Small intestine (tissue), 7 donors: ENCODE data around the gene CTAGE1. TPM values are rescaled to one million over a fixed set of nuclear protein-coding genes. Genes with fewer than 3 reads are reported as not detected.
A peak's percentile ranks its signal among the peaks of the same experiment; 100 is the strongest.
"Not testable (repeated sequence)": the region's sequence is repeated elsewhere in the genome, so short reads cannot be mapped to it uniquely, and the experiment has no call there.

Source experiments
- DNase-seq, 2 donors: peaks; one replicate each; pipeline versions ENCODE4 v3.0.0 to v3.0.0-alpha.2; 2013
- FAIRE-seq: peaks from 2 replicates; lab custom pipeline; 2012; peaks lifted over from hg19 to GRCh38; lab: Jason Lieb, UNC
- H3K27ac ChIP-seq, 3 donors: one replicate each; pipeline ENCODE4 v1.5.1; 2013; ENCODE audit warnings: low read length in 2 of 3, mild to moderate bottlenecking in 2 of 3, control low read depth in 1 of 3, inconsistent platforms in 1 of 3, low read depth in 1 of 3, moderate library complexity in 1 of 3
- H3K27me3 ChIP-seq, 3 donors: one replicate each; pipeline ENCODE4 v1.6.1; 2013; ENCODE audit warnings: low read length in 3 of 3, inconsistent platforms in 1 of 3; ENCODE audit not compliant: control insufficient read depth in 3 of 3, insufficient read depth in 3 of 3
- H3K36me3 ChIP-seq, 3 donors: one replicate each; pipeline ENCODE4 v1.6.1; 2013; ENCODE audit warnings: low read length in 3 of 3, inconsistent platforms in 1 of 3, low read depth in 1 of 3, mild to moderate bottlenecking in 1 of 3, moderate library complexity in 1 of 3; ENCODE audit not compliant: control insufficient read depth in 3 of 3, insufficient read depth in 2 of 3
- H3K4me1 ChIP-seq, 3 donors: one replicate each; pipeline ENCODE4 v1.6.1; 2013; ENCODE audit warnings: low read length in 2 of 3, inconsistent platforms in 1 of 3, low read depth in 1 of 3, mild to moderate bottlenecking in 1 of 3, moderate library complexity in 1 of 3; ENCODE audit not compliant: control insufficient read depth in 3 of 3, insufficient read depth in 2 of 3
- H3K4me3 ChIP-seq, 3 donors: one replicate each; pipeline ENCODE4 v1.5.1; 2013; ENCODE audit warnings: low read length in 3 of 3, control low read depth in 1 of 3, inconsistent platforms in 1 of 3, low read depth in 1 of 3, mild to moderate bottlenecking in 1 of 3, moderate library complexity in 1 of 3
- H3K9me3 ChIP-seq, 2 donors: one replicate each; pipeline ENCODE4 v1.6.1; 2013; ENCODE audit warnings: low read depth in 1 of 2, low read length in 1 of 2; ENCODE audit not compliant: control insufficient read depth in 2 of 2, insufficient read depth in 1 of 2
- WGBS, 3 donors: extraction: QIAGEN DNeasy Blood & Tissue Kit; methylation state at CpG; one replicate each; pipeline ENCODE4 v1.1.7; 2013; 5-methylcytosine and 5-hydroxymethylcytosine counted together
- polyA plus RNA-seq, 4 donors: library from polyadenylated mRNA; stranded (reverse) in 3 of 4; unstranded in 1 of 4; fragments of 200-250 nt in 3 of 4; fragments of 120-200 nt in 1 of 4; gene quantifications; one replicate each; pipeline versions ENCODE4 v1.2.1 to v1.2.3, GENCODE V29; 2013
- donor health status: healthy with polysubstance abuse.
- donor health status: control.
- donor health status: control.
- donor health status: Bipolar disorder and iron deficiency.
- donor health status: healthy.

Gene CTAGE1
- polyA plus RNA-seq, 4 donors, result 0.10 TPM; not detected in 3

DNA sequence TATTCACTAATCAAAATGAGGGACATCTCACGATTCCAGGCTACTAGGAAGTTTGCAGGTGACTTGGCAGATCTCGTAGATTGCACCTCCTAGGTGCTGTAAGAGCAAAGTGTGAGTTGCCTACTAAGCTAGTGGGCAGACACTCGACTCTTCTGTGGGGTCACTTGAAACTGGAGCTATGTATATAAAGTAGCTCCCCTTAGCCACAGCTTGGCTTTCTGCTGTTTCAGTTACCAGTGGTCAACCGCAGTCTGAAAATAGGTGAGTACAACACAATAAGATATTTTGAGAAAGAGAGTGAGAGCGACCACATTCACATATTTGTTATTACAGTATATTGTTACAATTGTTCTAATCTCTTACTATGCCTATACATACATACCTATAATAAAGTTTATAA lies 23.3 kb downstream of the CTAGE1 start:
- 77 to 88% (median 84%) methylated on average over 5 of the region's 5 CpGs for WGBS, 3 donors
- Histone ChIP-seq H3K9me3 (no peaks in the 10 kb centered on the region), H3K36me3 (no peaks in the 10 kb centered on the region), H3K27me3 (no peaks in the 10 kb centered on the region), H3K4me1 (peaks cover 0 to 15% (median 4%) of the 10 kb centered on the region in 3 donors), H3K4me3 (no peak overlapping the region), H3K27ac (no peak overlapping the region)
- FAIRE-seq, result no peak
- no peak for DNase-seq

DNA sequence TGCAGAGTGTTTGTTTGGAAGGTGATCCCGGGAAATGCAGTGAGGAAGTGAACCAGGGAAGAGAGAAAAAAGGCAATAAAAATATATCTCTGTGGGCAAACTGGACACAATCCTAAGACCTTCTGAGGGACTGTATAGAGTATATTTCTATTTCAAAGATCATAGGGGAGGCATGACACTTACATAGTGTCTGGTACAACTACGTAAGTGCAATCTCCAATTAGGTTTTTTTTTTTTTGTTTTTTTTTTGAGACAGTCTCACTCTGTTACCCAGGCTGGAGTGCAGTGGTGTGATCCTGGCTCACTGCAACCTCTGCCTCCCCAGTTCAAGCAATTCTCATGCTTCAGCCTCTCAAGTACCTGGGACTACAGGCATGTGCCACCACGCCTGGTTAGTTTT lies 24.6 kb downstream of the CTAGE1 start:
- FAIRE-seq, DNase-seq, H3K36me3 ChIP-seq, H3K4me3 ChIP-seq, H3K27me3 ChIP-seq, H3K27ac ChIP-seq, H3K9me3 ChIP-seq: not testable (repeated sequence)
- peaks cover 0 to 15% (median 4%) of the 10 kb centered on the region in 3 donors for H3K4me1 ChIP-seq
- 81 to 85% (median 83%) methylated on average over 3 of the region's 3 CpGs for WGBS, 3 donors

DNA sequence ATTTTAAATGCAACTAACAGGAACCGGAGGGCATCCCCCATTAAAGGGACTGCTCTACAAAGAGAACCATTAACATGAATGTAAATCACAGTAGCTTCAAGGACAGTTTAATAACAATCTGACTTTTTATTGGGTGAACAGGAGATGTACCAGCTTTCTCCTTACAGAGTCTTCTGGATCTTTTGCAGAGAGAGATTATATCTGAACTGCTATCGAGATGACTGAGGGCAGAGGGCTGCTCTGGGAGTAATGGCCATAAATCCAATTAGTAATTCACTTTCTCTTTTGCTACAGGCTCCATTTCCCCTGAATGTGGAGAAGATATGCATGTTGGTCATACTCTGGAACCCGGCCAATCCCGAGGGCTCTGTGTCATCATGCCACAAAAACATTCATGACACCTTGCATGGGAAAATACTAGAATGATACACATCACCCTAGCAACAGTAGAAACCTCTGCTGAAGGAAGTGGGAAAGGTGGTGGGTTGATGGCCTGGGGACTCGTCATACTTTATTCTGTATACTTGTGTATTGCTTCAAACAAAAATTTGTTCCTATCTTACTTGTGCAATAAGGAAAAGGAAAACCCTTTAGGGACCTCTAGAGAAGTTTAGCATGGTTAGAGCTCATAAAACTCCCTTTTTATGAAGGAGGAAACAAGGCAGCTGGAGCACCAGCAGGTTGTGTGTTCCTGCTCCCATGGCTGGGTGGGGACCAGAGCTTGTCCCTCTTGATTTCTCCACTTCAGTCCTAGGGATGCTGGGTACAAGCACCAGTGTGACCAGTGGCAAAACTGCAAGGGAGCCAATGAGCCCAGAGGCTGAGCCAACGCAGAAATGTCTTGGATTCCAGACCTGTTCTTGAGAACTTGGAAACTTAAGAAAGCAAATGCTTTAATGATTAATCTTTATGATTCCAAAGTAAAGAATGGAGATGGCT lies 26.0 kb downstream of the CTAGE1 start:
- Histone ChIP-seq H3K27me3 (no peaks in the 10 kb centered on the region), H3K36me3 (no peaks in the 10 kb centered on the region), H3K27ac (peak overlapping the region; percentile 70 to 95 (median 79)), H3K4me3 (no peak overlapping the region), H3K4me1 (peaks cover 0 to 15% (median 4%) of the 10 kb centered on the region in 3 donors), H3K9me3 (no peaks in the 10 kb centered on the region)
- DNase-seq (peak; percentile 85 to 87), FAIRE-seq (no peak)
- WGBS, 3 donors, result 14 to 35% (median 21%) methylated on average over 6 of the region's 6 CpGs

- Histone ChIP-seq H3K9me3 (no peaks in the 10 kb centered on the region), H3K4me3 (no peak overlapping the region), H3K4me1 (peaks cover 0 to 15% (median 4%) of the 10 kb centered on the region in 3 donors), H3K27ac (no peak overlapping the region), H3K27me3 (no peaks in the 10 kb centered on the region), H3K36me3 (no peaks in the 10 kb centered on the region)
- FAIRE-seq (no peak), DNase-seq (no peak)
- 68 to 90% (median 81%) methylated on average over 1 of the region's 1 CpG for WGBS, 3 donors
Measured at GRCh38 chr18:22387787-22388186, 29.9 kb downstream of the CTAGE1 start.

DNA sequence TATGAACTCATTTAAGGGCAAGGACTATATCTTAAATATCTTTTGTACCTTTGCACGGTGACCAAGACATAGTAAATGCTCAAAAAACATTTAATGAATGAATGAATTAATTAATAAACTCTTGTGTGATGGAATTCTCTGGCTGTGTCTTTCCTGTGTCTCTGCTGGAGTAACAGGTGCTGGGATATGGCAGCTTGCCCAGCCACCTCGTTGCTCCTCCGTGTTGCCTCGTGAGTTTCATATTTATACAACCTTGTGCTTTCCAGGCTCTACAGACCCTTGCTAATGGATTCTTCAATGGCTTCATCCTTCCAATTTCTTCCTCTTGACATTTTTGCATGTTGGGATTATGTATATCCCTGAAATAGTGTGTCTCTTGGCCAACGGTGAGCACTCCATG lies 30.4 kb downstream of the CTAGE1 start:
- Histone ChIP-seq H3K27me3 (no peaks in the 10 kb centered on the region), H3K4me3 (no peak overlapping the region), H3K9me3 (no peaks in the 10 kb centered on the region), H3K36me3 (no peaks in the 10 kb centered on the region), H3K4me1 (peaks cover 0 to 14% (median 4%) of the 10 kb centered on the region in 3 donors), H3K27ac (no peak overlapping the region)
- FAIRE-seq (no peak), DNase-seq (no peak)
- 44 to 73% (median 63%) methylated on average over 5 of the region's 5 CpGs for WGBS, 3 donors

DNA sequence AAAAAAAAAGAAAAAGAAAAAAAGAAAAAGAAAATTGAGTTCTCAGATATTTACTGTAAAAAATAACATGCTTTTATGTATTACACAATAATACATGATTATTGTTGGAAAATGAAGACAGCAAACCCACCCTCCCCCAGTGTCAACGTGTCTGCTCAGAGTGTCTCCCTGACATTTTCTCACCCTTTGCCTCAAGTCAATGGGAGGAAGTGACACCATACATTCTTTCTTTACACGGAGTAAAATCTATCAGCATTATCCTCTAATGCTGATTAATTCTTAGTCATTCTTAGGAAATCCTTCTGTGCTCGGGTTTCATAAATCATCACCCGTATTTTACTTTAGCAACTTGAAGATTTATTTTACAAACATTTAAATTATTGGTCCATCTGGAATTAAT lies 32.0 kb downstream of the CTAGE1 start:
- 49 to 77% (median 70%) methylated on average over 4 of the region's 4 CpGs for WGBS, 3 donors
- no peak for FAIRE-seq
- H3K36me3 ChIP-seq, result no peaks in the 10 kb centered on the region

GRCh38 chr18:22378672-22379282 lies 38.9 kb downstream of the CTAGE1 start:
- WGBS, 3 donors, result 13 to 41% (median 39%) methylated on average over 2 of the region's 2 CpGs
- FAIRE-seq (no peak), DNase-seq (peak; percentile 63 to 75)
- Histone ChIP-seq H3K9me3 (no peaks in the 10 kb centered on the region), H3K4me1 (no peaks in the 10 kb centered on the region), H3K27me3 (no peaks in the 10 kb centered on the region), H3K27ac (no peak overlapping the region), H3K4me3 (no peak overlapping the region), H3K36me3 (no peaks in the 10 kb centered on the region)

More for the DNA sequence above, 32.0 kb downstream of the CTAGE1 start:
- H3K27me3 ChIP-seq, result no peaks in the 10 kb centered on the region
- no peak for DNase-seq
- no peaks in the 10 kb centered on the region for H3K4me1 ChIP-seq
- H3K27ac ChIP-seq, result no peak overlapping the region
- no peak overlapping the region for H3K4me3 ChIP-seq
- no peaks in the 10 kb centered on the region for H3K9me3 ChIP-seq

DNA sequence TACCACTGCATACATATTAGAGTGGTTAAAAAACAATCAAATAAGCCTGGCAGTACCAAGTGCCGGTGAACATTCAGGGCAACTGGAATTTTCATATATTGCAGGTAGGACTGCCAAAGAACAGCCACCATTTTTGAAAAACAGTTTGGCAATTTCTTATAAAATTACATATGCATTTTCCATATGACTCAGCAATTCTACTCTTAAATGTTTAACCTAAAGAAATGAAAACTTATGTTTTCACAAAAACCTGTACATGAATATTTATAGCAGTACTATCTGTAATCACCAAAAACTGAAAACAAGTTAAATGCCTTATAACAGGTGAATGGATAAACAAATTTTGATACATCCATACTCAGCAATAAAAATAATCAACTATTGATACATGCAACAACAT lies 39.9 kb downstream of the CTAGE1 start:
- DNase-seq, result no peak
- FAIRE-seq, result no peak
- H3K36me3 ChIP-seq, result no peaks in the 10 kb centered on the region
- no peak overlapping the region for H3K4me3 ChIP-seq
- 98 to 100% (median 100%) methylated on average over 1 of the region's 1 CpG for WGBS, 3 donors
- no peaks in the 10 kb centered on the region for H3K4me1 ChIP-seq
- H3K27ac ChIP-seq, result no peak overlapping the region
- H3K9me3 ChIP-seq, result peaks cover 0 to 3% of the 10 kb centered on the region in 2 donors
- no peaks in the 10 kb centered on the region for H3K27me3 ChIP-seq
